Renal cortex interstitium (tissue), 15 donors: ENCODE results near the gene AP2A2. TPM values are rescaled to one million over a fixed set of nuclear protein-coding genes. Genes with fewer than 3 reads are reported as not detected.
A peak's percentile ranks its signal among the peaks of the same experiment; 100 is the strongest.

ENCODE experiments used
- DNase-seq, 11 donors: peaks; one replicate each; pipeline ENCODE4 v3.0.0-alpha.2; 2013; ENCODE audit warnings: low read depth in 9 of 11, low spot score in 4 of 11; ENCODE audit errors: extremely low read depth in 1 of 11
- long read RNA-seq, 16 experiments: transcript quantifications; one replicate each; lab custom pipeline, GENCODE V29; 2026
- polyA plus RNA-seq, 3 donors: library from polyadenylated mRNA; unstranded; fragments of 120-200 nt; gene quantifications; one replicate each; pipeline ENCODE4 v1.2.1, GENCODE V29; 2013; ENCODE audit not compliant: insufficient read length in 3 of 3

AP2A2 gene
- 100 to 1,000 TPM; 105 to 133 (median 108) TPM for polyA plus RNA-seq
- long read RNA-seq, donor 1, full-length matches to known transcripts = 5 of 21 reads
- long read RNA-seq, donor 1, partial matches to known transcripts = 16 of 21 reads
- long read RNA-seq, donor 1, other reads (novel, unspliced or antisense) = 0 of 21 reads
- long read RNA-seq, donor 2, full-length matches to known transcripts = 3 of 31 reads
- long read RNA-seq, donor 2, partial matches to known transcripts = 28 of 31 reads
- long read RNA-seq, donor 2, other reads (novel, unspliced or antisense) = 0 of 31 reads
- long read RNA-seq, donor 3, full-length matches to known transcripts = 10 of 53 reads
- long read RNA-seq, donor 3, partial matches to known transcripts = 43 of 53 reads
- long read RNA-seq, donor 3, other reads (novel, unspliced or antisense) = 0 of 53 reads
- long read RNA-seq, donor 4, full-length matches to known transcripts = 4 of 4 reads
- long read RNA-seq, donor 4, partial matches to known transcripts = 0 of 4 reads
- long read RNA-seq, donor 4, other reads (novel, unspliced or antisense) = 0 of 4 reads
- long read RNA-seq, donor 5 = 0 reads
- long read RNA-seq, donor 6, full-length matches to known transcripts = 8 of 29 reads
- long read RNA-seq, donor 6, partial matches to known transcripts = 21 of 29 reads
- long read RNA-seq, donor 6, other reads (novel, unspliced or antisense) = 0 of 29 reads
- long read RNA-seq, donor 7, full-length matches to known transcripts = 3 of 19 reads
- long read RNA-seq, donor 7, partial matches to known transcripts = 16 of 19 reads
- long read RNA-seq, donor 7, other reads (novel, unspliced or antisense) = 0 of 19 reads
- long read RNA-seq, donor 8, full-length matches to known transcripts = 18 of 64 reads
- long read RNA-seq, donor 8, partial matches to known transcripts = 46 of 64 reads
- long read RNA-seq, donor 8, other reads (novel, unspliced or antisense) = 0 of 64 reads
- long read RNA-seq, donor 9, full-length matches to known transcripts = 4 of 22 reads
- long read RNA-seq, donor 9, partial matches to known transcripts = 18 of 22 reads
- long read RNA-seq, donor 9, other reads (novel, unspliced or antisense) = 0 of 22 reads
- long read RNA-seq, donor 10, full-length matches to known transcripts = 8 of 16 reads
- long read RNA-seq, donor 10, partial matches to known transcripts = 8 of 16 reads
- long read RNA-seq, donor 10, other reads (novel, unspliced or antisense) = 0 of 16 reads
- long read RNA-seq, donor 11, full-length matches to known transcripts = 6 of 14 reads
- long read RNA-seq, donor 11, partial matches to known transcripts = 8 of 14 reads
- long read RNA-seq, donor 11, other reads (novel, unspliced or antisense) = 0 of 14 reads
- long read RNA-seq, donor 12, full-length matches to known transcripts = 6 of 11 reads
- long read RNA-seq, donor 12, partial matches to known transcripts = 5 of 11 reads
- long read RNA-seq, donor 12, other reads (novel, unspliced or antisense) = 0 of 11 reads
- long read RNA-seq, donor 13 = 0 reads
- long read RNA-seq, donor 14, full-length matches to known transcripts = 6 of 6 reads
- long read RNA-seq, donor 14, partial matches to known transcripts = 0 of 6 reads
- long read RNA-seq, donor 14, other reads (novel, unspliced or antisense) = 0 of 6 reads
- long read RNA-seq, donor 15, full-length matches to known transcripts = 4 of 4 reads
- long read RNA-seq, donor 15, partial matches to known transcripts = 0 of 4 reads
- long read RNA-seq, donor 15, other reads (novel, unspliced or antisense) = 0 of 4 reads
- long read RNA-seq, donor 16, full-length matches to known transcripts = 18 of 81 reads
- long read RNA-seq, donor 16, partial matches to known transcripts = 63 of 81 reads
- long read RNA-seq, donor 16, other reads (novel, unspliced or antisense) = 0 of 81 reads

DNA sequence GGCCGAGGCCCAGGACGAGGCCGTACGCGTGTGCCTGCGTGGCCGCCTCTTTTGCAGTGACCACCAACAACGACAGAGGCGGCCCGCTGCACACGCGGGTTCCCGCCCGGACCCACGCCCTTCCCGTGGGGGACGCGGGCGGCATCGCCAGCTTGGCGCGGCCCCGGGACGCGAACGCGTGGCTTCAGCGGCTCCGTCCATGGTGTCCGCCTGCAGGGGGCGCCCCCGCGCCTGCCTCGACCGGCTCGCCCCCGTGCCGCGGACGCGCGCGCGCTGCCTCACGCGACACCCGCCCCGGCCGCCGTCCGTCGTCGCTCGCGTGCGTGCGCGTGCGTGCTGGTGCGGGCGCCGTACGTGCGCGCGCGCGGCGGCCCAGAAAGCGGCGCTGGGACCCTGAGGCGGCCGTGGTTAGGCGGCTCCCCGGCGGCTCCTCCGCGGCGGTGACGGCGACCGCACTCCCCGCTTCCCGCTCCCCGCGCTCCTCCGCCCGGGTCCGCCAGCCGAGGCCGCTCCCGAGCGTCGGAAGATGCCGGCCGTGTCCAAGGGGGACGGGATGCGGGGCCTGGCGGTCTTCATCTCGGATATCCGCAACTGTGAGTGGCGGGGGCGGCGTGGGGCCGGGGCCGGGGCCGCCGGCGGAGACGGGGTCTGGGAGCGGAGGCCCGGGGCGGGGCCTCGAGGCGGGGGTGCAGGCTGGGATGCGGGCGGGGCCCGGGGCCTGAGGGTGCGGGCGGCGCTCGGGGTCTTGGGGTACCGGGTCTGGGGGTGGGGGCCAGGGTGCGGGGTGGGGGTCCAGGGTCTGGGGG, at the start of gene AP2A2:
Gene AP2A2, plus strand, starts transcription at position 375 of the 806 bp plus-strand sequence. Its CDS starts 152 bp downstream, at position 527.
- peak in 9 of 11 donors; percentile 62 to 91 (median 86) for DNase-seq

DNA sequence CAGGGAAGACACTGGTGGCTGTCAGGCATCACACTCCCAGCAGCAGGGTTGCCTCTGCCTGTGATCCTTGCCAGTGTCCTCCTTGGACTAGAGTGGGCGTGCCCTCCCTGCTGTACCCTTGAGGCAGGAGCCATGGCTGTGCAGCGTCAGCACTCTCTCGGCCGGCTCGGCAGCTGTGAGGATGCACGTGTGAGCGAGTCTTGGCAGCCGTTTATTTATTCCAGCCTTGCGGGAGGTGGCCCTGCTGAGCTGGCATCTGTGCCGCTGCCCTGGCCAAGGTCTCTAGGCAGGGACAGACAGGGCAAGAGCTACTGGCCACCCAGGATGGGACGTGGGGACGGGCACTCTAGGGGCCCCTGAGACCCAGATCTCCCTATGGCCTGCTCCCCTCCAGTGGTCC, 49.1 kb upstream of the AP2A2 start:
- no peak for DNase-seq

DNA sequence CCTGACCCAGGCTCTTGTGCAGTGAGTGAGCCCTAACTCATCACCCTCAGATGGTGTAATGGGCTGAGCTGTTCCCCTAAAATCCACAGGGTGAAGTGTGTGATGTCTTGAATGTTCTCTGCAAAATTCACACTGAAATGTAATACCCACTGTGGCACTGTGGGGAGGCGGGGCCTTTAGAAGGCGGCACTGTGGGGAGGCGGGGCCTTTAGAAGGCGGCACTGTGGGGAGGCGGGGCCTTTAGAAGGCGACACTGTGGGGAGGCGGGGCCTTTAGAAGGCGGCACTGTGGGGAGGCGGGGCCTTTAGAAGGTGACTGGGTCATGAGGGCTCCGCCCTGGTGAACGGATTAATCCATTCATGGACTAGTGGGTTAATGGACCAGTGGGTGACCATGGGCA, 48.1 kb upstream of the AP2A2 start:
- no peak for DNase-seq

DNA sequence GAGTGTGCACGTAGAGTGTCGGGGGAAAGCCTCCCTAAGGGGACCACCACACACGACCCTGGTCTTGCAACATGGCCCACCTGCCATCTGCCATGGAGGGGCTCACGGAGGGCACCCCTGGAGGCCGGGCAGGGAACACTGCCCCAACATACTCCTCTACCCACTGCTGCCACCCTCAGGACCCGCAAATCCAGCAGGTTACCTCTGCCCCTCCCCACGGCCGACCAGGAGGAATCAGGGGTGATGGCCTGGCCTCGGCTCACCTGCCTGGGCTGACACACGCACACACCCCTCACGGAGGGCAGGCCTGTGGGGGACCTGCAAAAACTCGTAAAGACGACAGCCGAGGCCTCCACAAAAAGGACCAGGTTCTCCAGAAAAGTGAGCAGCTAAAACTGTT, 45.2 kb upstream of the AP2A2 start:
- DNase-seq = no peak

- no peak for DNase-seq
Observed at GRCh38 chr11:882596-882995, 43.1 kb upstream of the AP2A2 start.

GRCh38 chr11:883527-883926, 42.1 kb upstream of the AP2A2 start:
- DNase-seq = no peak

GRCh38 chr11:884578-885070, 41.0 kb upstream of the AP2A2 start:
- DNase-seq = no peak

- DNase-seq = no peak
Observed at GRCh38 chr11:886568-886967, 39.1 kb upstream of the AP2A2 start.

DNA sequence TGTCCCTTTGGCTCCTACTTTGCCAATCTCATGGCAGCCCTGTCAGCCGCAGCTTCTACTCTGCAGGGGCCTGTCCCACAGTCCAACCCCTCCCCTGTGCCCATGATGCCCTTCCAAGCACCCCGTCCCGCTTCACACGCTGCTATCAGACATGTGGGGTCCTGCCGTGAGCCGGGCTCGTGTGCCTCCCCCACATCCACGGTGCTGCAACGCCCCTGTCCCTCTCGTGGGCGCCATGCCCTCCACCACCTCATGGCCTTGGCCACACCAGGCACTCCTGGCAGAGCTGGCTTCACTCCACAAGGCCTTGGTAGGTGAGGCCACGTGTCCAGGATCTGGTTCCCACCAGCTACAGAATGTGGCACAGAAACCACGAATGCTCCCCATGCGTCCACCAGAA, 38.1 kb upstream of the AP2A2 start:
- no peak for DNase-seq

GRCh38 chr11:888310-889212, 37.1 kb upstream of the AP2A2 start:
- DNase-seq = no peak

- DNase-seq = no peak
Observed at GRCh38 chr11:889257-889656, 36.4 kb upstream of the AP2A2 start.

DNA sequence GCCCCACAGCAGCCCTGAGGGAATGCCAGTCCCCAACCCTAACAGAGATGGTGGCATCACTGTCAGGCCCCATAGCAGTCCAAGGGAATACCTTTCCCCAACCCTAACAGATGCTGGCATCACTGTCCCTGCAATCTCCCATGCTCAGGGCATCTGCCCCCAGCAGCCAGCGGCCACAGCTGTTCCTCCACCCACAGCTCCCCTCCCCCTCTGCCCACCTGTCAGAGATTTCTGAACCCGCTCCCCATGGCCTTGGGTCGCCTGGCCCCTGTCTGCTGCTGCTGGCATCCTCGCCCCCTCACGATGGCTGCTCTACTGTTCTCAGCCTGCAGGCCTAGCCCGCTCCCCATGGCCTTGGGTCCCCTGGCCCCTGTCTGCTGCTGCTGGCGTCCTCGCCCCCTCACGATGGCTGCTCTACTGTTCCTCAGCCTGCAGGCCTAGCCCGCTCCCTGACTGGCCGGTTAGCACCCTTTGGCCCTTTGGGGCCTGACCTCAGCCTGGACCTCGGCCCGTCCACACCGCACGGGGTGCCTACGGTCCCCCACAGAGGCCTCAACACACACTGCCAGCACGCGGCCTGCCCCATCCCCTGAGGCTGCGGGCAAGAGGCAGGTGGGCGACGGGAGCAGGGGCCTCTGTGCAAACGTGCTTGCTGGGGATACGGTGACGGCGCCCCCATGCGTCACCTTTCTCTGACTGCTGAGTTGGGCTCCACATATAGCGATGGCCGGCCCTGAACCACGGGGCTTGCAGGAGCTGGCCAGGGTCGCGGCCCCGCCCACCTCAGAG, 35.8 kb upstream of the AP2A2 start:
- no peak for DNase-seq

GRCh38 chr11:890794-891540, 34.7 kb upstream of the AP2A2 start:
- DNase-seq = no peak

DNA sequence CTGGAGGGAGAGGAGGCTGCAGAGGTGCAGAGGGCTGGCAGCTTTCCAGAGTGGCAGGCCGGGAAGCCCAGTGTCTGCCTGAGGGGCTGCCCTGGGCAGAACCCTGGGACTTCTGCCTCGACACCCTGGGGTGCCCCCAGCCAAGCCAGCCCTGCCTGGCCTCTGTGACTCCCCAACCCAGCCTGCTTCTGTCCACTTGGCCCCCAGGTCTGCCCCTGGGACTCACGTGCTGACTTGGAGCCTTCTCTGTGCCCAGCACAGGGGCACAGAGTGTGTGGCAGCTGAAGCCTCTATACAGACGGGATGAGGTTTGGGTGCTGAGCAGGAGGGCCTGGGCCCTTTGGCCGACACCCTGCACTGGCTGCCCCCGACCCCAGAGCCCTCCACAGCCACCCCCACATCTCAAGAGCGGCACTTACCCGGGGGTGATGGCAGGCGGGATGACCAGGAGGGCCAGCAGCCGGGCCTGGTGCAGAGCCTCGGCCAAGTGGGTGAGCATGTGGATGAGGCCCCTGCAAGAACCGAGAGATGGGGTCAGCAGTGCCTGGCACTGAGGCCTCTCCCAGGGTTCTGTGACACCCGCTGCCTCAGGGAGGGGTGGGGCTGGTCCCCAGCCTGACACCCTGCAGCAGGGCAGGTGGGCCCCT, 32.5 kb upstream of the AP2A2 start:
- DNase-seq = no peak
